ENCODE data around the gene HAPLN2. TPM values are rescaled to one million over a fixed set of nuclear protein-coding genes. Genes with fewer than 3 reads are reported as not detected.

The HAPLN2 gene
- total RNA-seq, 1 experiment from 2014 or later: 0.21 TPM

- ChIA-PET CTCF (no interaction called here), POLR2A (no interaction called here)
- no TSS peak for BruUV-seq (replicated peaks)
- H3K4me1 ChIP-seq (ENCODE audit: control insufficient read depth, insufficient read depth, low read length): peaks cover 45% of the 10 kb centered on the region
- intact Hi-C loops (cut with micrococcal nuclease; ENCODE audit: unreplicated experiment): no loop called here
- ATAC-seq: peak; percentile 52
- H3K4me3 ChIP-seq (ENCODE audit: low read depth in 2 of 2, low read length in 2 of 2): no peak overlapping the region
- peak overlapping the region; percentile 5; the same call in 1 of the 2 replicates for H3K27ac ChIP-seq (ENCODE audit: low read length)
- no peak for TF ChIP-seq CTCF (IDR thresholded peaks at IDR 0.05)
- TF ChIP-seq SIN3A (IDR thresholded peaks at IDR 0.05; ENCODE audit: borderline replicate concordance, insufficient read depth, low read depth, low read length): no peak
- TF ChIP-seq, protein P1, sequence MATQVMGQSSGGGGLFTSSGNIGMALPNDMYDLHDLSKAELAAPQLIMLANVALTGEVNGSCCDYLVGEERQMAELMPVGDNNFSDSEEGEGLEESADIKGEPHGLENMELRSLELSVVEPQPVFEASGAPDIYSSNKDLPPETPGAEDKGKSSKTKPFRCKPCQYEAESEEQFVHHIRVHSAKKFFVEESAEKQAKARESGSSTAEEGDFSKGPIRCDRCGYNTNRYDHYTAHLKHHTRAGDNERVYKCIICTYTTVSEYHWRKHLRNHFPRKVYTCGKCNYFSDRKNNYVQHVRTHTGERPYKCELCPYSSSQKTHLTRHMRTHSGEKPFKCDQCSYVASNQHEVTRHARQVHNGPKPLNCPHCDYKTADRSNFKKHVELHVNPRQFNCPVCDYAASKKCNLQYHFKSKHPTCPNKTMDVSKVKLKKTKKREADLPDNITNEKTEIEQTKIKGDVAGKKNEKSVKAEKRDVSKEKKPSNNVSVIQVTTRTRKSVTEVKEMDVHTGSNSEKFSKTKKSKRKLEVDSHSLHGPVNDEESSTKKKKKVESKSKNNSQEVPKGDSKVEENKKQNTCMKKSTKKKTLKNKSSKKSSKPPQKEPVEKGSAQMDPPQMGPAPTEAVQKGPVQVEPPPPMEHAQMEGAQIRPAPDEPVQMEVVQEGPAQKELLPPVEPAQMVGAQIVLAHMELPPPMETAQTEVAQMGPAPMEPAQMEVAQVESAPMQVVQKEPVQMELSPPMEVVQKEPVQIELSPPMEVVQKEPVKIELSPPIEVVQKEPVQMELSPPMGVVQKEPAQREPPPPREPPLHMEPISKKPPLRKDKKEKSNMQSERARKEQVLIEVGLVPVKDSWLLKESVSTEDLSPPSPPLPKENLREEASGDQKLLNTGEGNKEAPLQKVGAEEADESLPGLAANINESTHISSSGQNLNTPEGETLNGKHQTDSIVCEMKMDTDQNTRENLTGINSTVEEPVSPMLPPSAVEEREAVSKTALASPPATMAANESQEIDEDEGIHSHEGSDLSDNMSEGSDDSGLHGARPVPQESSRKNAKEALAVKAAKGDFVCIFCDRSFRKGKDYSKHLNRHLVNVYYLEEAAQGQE (IDR thresholded peaks at IDR 0.05; ENCODE audit: insufficient read depth in 1 of 2, low read depth in 2 of 2, low read length in 1 of 2): no peak
- TF ChIP-seq POLR2AphosphoS5 (IDR thresholded peaks at IDR 0.05; ENCODE audit: low read depth, low read length): peak; percentile 53; the same call in 1 of the 2 replicates
- in situ Hi-C loops (cut with HindIII; ENCODE audit: low pct_unique_long_range_greater_than_20kb, low sequenced_read_pairs): no loop called here
- H3K36me3 ChIP-seq (ENCODE audit: control insufficient read depth, insufficient read depth, low read length): no peaks in the 10 kb centered on the region
- DNase-seq (ENCODE audit: low read depth, low spot score): no peak
- no peaks in the 10 kb centered on the region for H3K27me3 ChIP-seq (ENCODE audit: control insufficient read depth, insufficient read depth, low read length)
- no peaks in the 10 kb centered on the region for H3K9me3 ChIP-seq (ENCODE audit: control insufficient read depth, insufficient read depth, low read depth, low read length)
These were observed 49.8 kb downstream of the HAPLN2 start for GRCh38 chr1:156668801-156669637.

GRCh38 chr1:156669794-156670193 lies 50.6 kb downstream of the HAPLN2 start:
- no peak for TF ChIP-seq POLR2AphosphoS5 (IDR thresholded peaks at IDR 0.05; ENCODE audit: low read depth, low read length)
- no peak for TF ChIP-seq TCF7L2 (IDR thresholded peaks at IDR 0.05; ENCODE audit: low read depth, low read length)
- no peak for TF ChIP-seq CTCF (IDR thresholded peaks at IDR 0.05)
- TF ChIP-seq, protein P1 (IDR thresholded peaks at IDR 0.05; ENCODE audit: insufficient read depth in 1 of 2, low read depth in 2 of 2, low read length in 1 of 2): no peak
- TF ChIP-seq SIN3A (IDR thresholded peaks at IDR 0.05; ENCODE audit: borderline replicate concordance, insufficient read depth, low read depth, low read length): no peak
- peaks cover 37% of the 10 kb centered on the region for H3K4me1 ChIP-seq (ENCODE audit: control insufficient read depth, insufficient read depth, low read length)
- H3K36me3 ChIP-seq (ENCODE audit: control insufficient read depth, insufficient read depth, low read length): no peaks in the 10 kb centered on the region
- ChIA-PET POLR2A (interaction anchor here (0.5 to 0.7 kb wide), 2 partner anchors 65 to 1361 kb away, joined by 6 to 12 read pairs; partner anchors contain the start of gene FDPS), CTCF (interaction anchor here (1.1 kb wide), 1 partner anchor 20 kb away, joined by 3 read pairs; no protein-coding TSS in a partner anchor)
- no peak overlapping the region for H3K4me3 ChIP-seq (ENCODE audit: low read depth in 2 of 2, low read length in 2 of 2)
- H3K27me3 ChIP-seq (ENCODE audit: control insufficient read depth, insufficient read depth, low read length): no peaks in the 10 kb centered on the region
- no peak for ATAC-seq
- no peaks in the 10 kb centered on the region for H3K9me3 ChIP-seq (ENCODE audit: control insufficient read depth, insufficient read depth, low read depth, low read length)
- intact Hi-C loops (cut with micrococcal nuclease; ENCODE audit: unreplicated experiment): no loop called here
- no peak for DNase-seq (ENCODE audit: low read depth, low spot score)
- BruUV-seq (replicated peaks): no TSS peak
- H3K27ac ChIP-seq (ENCODE audit: low read length): 0 out of 2 replicates have a peak overlapping the region, but pooled peaks have one; percentile 5
- in situ Hi-C loops (cut with HindIII; ENCODE audit: low pct_unique_long_range_greater_than_20kb, low sequenced_read_pairs): no loop called here
